22Rv1 (cell line): ENCODE data around the gene TRPV4.

ENCODE experiments used
- H3K27ac ChIP-seq: fragments of 450-650 bp; 2 replicates; pipeline ENCODE4 v1.5.1; 2017
- ZFX ChIP-seq: fragments of 450-650 bp; IDR thresholded peaks from 2 replicates; pipeline ENCODE4 v1.6.1; 2017; ENCODE audit warnings: antibody characterized with exemption, borderline replicate concordance
- TF ChIP-seq, protein P1 (sequence below): fragments of 450-650 bp; IDR thresholded peaks from 2 replicates; pipeline ENCODE4 v1.5.1; 2017; ENCODE audit warnings: mild to moderate bottlenecking

Gene TRPV4

DNA sequence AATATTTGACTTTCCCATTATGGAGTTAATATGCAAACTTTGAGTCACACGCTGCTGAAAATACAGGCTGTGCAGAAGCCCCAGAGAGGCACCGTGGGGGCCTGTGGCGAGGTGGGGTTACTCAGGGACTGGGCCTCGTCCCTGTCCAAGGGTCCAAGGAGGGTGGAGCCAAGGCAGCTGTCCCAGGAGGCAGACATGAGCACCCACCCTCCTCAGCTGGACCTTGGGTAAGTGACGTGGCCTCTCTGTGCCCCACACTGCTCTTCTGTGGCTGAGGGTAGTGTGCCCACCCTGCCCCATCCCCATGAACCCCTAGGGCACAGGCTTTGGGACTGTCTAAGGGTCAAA lies 80.2 kb downstream of the TRPV4 start:
- no peak for TF ChIP-seq ZFX
- TF ChIP-seq, protein P1, sequence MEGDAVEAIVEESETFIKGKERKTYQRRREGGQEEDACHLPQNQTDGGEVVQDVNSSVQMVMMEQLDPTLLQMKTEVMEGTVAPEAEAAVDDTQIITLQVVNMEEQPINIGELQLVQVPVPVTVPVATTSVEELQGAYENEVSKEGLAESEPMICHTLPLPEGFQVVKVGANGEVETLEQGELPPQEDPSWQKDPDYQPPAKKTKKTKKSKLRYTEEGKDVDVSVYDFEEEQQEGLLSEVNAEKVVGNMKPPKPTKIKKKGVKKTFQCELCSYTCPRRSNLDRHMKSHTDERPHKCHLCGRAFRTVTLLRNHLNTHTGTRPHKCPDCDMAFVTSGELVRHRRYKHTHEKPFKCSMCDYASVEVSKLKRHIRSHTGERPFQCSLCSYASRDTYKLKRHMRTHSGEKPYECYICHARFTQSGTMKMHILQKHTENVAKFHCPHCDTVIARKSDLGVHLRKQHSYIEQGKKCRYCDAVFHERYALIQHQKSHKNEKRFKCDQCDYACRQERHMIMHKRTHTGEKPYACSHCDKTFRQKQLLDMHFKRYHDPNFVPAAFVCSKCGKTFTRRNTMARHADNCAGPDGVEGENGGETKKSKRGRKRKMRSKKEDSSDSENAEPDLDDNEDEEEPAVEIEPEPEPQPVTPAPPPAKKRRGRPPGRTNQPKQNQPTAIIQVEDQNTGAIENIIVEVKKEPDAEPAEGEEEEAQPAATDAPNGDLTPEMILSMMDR, result no peak
- H3K27ac ChIP-seq, result no peak overlapping the region

DNA sequence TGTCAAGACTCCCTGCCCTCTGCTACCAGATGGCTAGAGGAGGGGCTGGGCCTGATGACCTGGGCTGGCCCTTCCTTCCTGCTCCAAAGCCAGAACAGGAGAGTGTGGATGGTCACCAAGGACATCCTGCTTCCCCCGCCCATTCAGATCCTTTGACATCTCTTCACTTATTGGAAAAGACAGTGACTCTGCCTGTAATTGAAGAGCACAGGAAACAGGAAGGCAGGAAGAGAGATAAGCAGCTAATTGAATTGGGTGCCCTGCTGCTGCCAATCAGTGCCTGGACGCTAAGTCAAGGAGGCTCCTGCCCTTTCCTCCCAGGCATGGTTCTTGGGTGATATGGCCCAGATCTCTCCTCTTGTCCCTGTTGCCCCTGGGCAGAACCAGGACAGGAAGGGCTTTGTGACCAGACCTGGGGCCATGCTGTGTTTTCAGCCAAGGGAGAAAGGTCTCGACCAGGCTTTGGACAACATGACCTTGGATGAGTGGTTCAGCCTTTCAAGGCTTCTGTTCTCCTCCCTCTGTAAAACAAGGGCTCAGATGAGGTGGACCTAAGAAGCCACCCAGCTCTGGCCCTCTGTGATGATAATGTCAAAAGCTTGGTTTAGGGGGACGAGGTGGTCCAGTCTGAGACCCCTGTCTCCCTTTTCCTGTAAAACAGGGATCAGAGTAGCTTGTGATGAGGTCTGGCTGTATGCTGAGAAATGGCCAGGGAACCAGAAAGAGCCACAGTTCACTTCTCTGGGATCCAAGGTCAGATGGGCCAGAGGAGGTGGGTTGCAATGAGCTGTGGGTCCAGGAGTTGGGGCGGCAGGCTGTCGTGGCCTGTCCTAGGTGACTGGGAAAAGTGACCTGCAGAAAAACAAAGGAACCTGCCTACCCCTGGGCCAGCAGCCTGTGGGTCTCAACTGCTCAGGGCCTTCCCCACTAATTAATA lies 80.8 kb downstream of the TRPV4 start:
- TF ChIP-seq, protein P1, result no peak
- TF ChIP-seq ZFX, result no peak
- H3K27ac ChIP-seq, result no peak overlapping the region

DNA sequence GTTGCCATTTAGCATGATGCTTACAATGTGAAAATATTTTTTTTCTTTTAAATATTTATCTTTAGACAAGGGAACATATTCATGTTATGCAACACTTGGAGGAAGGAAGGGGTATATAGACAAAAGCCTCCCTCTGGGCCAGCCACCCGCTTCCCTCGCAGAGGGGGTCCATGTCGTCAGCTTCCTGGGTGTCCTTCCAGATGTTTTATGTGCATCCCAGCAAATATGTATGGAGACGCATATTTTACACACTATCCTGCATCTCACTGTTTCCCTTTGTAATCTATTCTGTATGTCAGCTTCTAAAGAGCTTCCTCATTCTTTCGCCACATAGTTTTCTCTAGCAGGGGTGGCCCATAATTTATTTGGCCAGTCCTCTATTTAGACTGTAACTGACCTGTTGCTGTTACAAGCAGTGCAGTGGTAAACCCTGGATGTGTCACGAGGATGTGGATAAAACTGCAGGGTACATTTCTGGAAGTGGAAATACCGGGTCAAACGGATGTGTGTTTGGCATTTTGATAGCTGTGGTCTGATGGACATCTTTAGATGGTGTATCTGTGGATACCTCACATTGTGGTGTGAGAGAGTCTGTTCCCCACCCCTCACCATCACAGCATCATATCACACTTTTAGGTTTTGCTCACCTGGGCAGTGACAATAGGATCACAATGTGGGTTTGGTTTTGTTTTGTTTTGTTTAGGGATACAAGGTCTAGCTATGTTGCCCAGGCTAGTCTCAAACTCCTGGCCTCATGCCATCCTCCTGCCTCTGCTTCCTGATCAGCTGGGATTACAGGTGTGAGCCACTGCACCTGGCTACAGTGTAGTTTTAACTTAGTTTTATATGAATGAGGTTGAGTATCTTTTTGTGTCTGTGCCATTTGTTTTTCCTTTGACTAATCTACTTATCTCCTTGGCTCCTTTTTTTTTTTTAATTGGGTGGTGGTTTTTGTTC lies 87.9 kb downstream of the TRPV4 start:
- TF ChIP-seq ZFX, result no peak
- TF ChIP-seq, protein P1, result no peak
- no peak overlapping the region for H3K27ac ChIP-seq

DNA sequence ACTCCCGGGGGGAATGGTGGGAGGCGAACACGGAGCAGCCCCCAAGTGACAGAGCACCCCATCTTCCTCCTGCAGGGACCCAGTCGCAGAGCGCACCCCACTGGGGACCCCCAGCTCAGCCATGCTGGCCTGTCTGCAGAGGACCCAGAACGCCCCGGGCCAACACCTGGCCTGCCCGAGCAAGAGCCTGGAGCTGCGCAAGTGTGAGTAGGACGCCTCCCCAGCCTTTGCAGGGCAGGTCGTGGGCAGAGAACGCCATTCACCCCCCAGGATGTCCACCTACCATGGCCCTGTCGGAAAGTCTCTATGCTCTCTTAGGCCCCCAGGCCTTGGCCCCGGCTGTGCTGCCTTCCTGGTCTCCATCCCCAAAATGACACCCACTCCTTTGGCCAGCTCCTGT lies 89.2 kb downstream of the TRPV4 start:
- H3K27ac ChIP-seq, result no peak overlapping the region

DNA sequence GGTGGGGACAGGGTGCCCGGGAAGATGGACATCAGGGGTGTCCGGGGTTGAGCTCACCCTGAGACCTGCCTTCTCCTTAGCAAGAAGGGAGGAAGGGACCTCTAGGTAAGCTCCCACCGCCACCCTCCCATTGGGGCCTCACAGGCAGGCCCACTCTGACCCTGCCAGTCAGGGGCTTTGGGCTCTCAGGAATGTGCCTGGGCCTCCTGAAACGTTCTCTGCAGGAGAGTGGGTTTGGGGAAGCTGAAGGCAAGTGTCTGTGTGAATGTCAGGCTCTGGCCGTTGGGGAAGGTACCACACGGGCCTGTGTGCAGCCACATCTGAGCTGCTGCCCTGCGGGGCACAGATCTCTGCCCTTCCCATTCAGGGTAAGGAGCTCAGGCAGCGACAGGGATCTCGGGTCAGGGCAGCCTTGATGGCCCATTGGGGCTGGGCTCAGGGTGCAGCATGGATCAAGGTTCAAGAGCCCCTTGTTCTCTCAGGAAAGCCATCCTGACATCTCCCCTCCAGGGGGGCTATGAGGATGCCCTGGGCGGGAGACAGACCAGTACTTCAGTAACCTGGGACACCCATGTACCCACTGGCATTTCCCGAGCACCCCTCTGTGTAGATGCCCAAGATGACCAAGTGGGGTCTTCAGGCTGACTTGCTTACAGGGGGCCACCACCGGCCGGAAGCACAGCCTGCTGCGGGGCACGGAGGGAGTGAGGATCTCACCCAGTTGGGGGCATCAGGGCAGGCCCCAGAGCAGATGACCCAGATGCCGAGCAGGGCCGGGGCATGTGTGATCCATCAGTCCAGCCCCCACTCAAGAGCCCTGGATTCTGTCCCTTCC lies 89.9 kb downstream of the TRPV4 start:
- TF ChIP-seq, protein P1, result no peak
- TF ChIP-seq ZFX, result no peak
- H3K27ac ChIP-seq, result no peak overlapping the region

More for the DNA sequence above, 89.2 kb downstream of the TRPV4 start:
- TF ChIP-seq ZFX, result no peak
- TF ChIP-seq, protein P1, result no peak

DNA sequence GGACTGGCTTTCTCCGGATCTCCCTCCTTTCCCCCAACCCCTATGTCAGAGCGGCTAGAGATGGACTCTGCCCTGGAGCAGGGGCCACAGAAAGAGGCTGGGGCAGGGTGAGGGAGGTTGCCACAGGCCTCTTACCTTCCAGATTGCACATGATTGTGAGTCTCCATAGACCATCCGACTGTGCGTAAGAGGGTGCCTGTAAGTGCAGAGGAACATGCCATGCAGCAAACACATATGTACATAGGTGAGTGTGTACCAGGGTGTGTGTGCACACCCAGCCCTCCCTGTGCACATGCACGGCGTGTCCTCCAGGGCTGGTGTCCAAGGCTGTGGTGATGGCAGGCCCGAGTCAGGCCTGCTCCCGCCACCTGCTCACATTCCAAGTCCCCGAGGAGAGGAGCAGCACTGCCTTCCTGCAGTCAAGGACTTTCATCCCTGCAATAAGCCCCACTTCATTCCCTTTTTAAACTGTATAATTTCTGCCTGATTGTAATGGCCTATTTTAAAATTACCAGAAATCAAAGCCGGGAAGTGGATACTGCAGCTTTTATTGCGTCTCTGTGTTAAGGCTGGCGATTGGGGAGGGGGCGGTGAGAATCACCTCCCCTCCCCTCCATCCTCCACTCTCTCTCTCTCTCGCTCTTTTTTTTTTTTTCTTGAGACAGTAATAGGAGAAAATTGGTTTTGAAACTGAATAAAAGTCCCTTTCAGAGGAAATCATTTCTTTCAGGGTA lies 91.1 kb downstream of the TRPV4 start:
- no peak overlapping the region for H3K27ac ChIP-seq
- TF ChIP-seq, protein P1, result no peak
- TF ChIP-seq ZFX, result no peak
